Suppressor macrophage (primary cell): ENCODE data around the gene PET100.

Experiments used
- DNase-seq, 4 experiments: peaks; one replicate each; pipeline ENCODE4 v3.0.0-alpha.2; 2020 to 2022
- total RNA-seq, 17 experiments: gene quantifications; one replicate each; lab custom pipeline; 2026; ENCODE audit warnings: mixed read lengths in 6 of 17, inconsistent platforms in 3 of 17; lab: John Stamatoyannopoulos, UW

PET100 gene
- total RNA-seq, result 0.93 to 3.8 (median 1.9) reads per million in 17 experiments

GRCh38 chr19:7629347-7630054 lies at the start of gene PET100, which contains the start of gene XAB2:
PET100 (plus strand) TSS chr19:7629793; CDS start chr19:7629834, 41 bp downstream.
XAB2 (minus strand) TSS chr19:7629545; CDS start chr19:7629527, 18 bp downstream.
- peak; percentile 96 to 99 (median 99) for DNase-seq

GRCh38 chr19:7582446-7582845 lies 47.1 kb upstream of the PET100 start:
- no peak for DNase-seq

GRCh38 chr19:7589822-7590221 lies 39.8 kb upstream of the PET100 start:
- no peak for DNase-seq

GRCh38 chr19:7590256-7590655 lies 39.3 kb upstream of the PET100 start:
- DNase-seq, result no peak

- peak in 2 of 4 experiments; percentile 30 to 48 for DNase-seq
Observed at GRCh38 chr19:7595466-7596133, 34.0 kb upstream of the PET100 start, which contains the start of gene CAMSAP3. CAMSAP3 (plus strand) TSS chr19:7595863; CDS start chr19:7596003, 140 bp downstream.

GRCh38 chr19:7596211-7596937 lies 33.2 kb upstream of the PET100 start:
- DNase-seq, result no peak

- DNase-seq, result no peak
Observed at GRCh38 chr19:7597689-7598088, 31.9 kb upstream of the PET100 start.

GRCh38 chr19:7598180-7598579 lies 31.4 kb upstream of the PET100 start:
- no peak for DNase-seq

- DNase-seq, result no peak
Observed at GRCh38 chr19:7600721-7601120, 28.9 kb upstream of the PET100 start.

- DNase-seq, result no peak
Observed at GRCh38 chr19:7602240-7602934, 27.2 kb upstream of the PET100 start.

- DNase-seq, result no peak
Observed at GRCh38 chr19:7602935-7603497, 26.6 kb upstream of the PET100 start.

- no peak for DNase-seq
Observed at GRCh38 chr19:7603919-7604318, 25.7 kb upstream of the PET100 start.

GRCh38 chr19:7605490-7606222 lies 23.9 kb upstream of the PET100 start:
- DNase-seq, result peak; percentile 16 to 30 (median 26)

GRCh38 chr19:7606289-7606688 lies 23.3 kb upstream of the PET100 start:
- no peak for DNase-seq

GRCh38 chr19:7607212-7607873 lies 22.2 kb upstream of the PET100 start:
- DNase-seq, result no peak

- DNase-seq, result no peak
Observed at GRCh38 chr19:7607874-7608560, 21.6 kb upstream of the PET100 start.

GRCh38 chr19:7610491-7611240 lies 18.9 kb upstream of the PET100 start:
- no peak for DNase-seq

GRCh38 chr19:7611541-7612279 lies 17.9 kb upstream of the PET100 start:
- no peak for DNase-seq
